ENCODE data around the gene BCL11B.

The BCL11B gene

DNA sequence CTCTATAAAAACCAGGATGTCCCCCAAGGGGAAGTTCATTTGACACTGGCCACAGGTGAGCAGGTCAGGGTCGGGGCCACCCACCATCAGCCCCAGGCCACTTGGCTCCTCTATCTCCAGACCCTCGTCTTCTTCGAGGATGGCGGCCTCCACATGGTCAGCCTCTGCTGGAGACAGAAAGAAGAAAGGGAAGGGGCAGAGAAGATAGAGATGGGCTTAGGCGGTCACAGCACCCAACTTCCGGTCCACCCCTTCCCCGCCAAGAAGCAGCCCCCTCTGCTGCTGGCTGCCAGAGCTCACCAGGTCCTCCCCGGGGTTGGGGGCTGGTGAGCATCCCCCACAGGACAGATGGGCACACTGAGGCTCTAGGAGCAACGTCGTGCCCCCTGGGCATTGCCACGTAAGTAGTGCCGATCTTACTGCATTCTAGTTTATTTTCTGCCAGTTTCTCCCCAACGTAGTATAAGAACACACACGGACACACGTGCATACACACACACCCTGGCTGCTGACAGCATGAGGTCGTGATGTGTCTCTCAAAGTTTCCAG is 14.2 kb downstream of the BCL11B start:
- no peak for DNase-seq (ENCODE audit: low read depth)

DNA sequence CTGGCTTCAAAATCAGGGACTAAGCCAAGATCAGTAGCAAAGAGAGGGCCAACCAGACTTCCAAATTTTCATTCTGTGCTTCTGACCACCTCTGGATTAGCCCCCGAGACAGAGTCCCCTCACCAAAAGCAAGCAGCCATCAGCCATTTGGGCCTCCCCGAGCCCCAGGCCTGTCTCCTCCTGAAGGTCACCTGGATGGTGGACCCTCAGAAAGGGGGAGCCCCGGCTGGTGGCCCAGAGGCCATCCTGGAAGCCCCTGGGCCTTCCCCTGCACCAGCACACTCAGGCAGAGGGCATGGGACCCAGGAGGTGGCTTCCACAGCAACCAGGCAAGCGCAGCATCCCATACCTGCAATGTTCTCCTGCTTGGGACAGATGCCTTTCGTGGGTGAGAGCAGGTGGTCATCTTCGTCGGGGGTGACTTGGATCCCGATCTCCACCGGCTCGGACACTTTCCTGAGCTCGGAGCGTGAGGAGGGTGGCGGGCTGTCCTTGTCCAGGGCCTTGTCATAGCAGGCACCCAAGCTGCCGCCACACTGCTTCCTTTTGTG is 14.8 kb downstream of the BCL11B start:
- no peak overlapping the region for H3K4me3 ChIP-seq (ENCODE audit: low read depth, low read length)
- no peak for DNase-seq (ENCODE audit: low read depth)

More for the DNA sequence above, 14.2 kb downstream of the BCL11B start:
- H3K4me3 ChIP-seq (ENCODE audit: low read depth, low read length): no peak overlapping the region

DNA sequence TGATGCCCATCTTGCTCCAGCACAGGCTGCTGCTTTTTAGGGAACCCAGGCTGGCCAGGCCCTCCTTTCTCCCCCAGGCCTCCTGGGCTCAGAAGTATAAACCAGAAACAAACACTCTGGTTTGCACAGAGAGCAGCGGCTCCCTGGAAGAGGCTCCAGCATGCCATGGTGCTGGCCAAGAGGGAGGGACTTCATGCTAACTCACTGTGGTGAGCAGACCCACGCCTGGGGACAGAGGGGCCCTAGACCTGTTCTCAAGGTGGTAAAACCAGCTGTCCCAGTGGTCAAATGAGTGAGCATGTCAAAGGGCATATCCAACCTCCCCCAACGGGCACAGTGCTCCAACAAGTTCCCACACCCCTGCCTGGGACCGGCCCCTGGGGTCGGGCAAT is 15.5 kb downstream of the BCL11B start:
- DNase-seq (ENCODE audit: low read depth): no peak
- H3K4me3 ChIP-seq (ENCODE audit: low read depth, low read length): no peak overlapping the region

GRCh38 chr14:99255621-99256482 is 16.1 kb downstream of the BCL11B start:
- no peak for DNase-seq (ENCODE audit: low read depth)

DNA sequence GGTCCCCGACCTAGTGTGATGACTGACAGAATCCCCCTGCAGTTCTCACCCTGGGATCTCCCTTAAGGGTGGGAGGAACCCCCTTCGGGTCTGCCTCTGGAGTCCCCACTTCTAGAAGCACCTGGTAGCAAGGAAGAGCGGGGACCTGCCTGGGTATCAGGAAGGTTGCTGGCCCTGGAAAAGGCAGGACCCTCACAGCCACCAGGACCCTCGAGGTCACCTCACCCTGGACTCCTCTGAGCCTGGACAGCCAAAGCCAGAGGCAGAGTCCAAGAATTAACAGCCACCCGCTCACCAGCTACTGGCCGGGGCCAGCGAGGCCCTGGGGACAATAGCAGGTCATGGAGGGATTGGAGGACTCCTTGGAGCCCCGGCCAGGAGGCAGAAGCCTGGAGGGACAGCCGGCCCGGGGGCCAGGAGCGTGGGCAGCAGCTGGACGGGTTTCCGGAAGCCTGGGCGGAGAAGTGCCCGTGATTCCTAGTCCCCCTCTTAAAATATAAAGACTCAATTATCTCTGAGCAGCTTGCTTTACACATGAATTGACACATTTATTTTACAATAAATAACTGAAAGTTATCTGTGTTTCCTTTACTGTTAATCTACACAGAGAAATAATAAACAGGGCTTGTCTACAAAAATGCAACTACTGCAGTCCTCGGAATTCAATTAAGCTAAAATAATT is 17.5 kb downstream of the BCL11B start:
- H3K4me3 ChIP-seq (ENCODE audit: low read depth, low read length): no peak overlapping the region
- DNase-seq (ENCODE audit: low read depth): no peak

More at GRCh38 chr14:99255621-99256482, 16.1 kb downstream of the BCL11B start:
- H3K4me3 ChIP-seq (ENCODE audit: low read depth, low read length): no peak overlapping the region

GRCh38 chr14:99253890-99254289 is 18.1 kb downstream of the BCL11B start:
- DNase-seq (ENCODE audit: low read depth): no peak
- H3K4me3 ChIP-seq (ENCODE audit: low read depth, low read length): no peak overlapping the region

- DNase-seq (ENCODE audit: low read depth): no peak
- no peak overlapping the region for H3K4me3 ChIP-seq (ENCODE audit: low read depth, low read length)
Measured at GRCh38 chr14:99252940-99253868, 18.8 kb downstream of the BCL11B start.

DNA sequence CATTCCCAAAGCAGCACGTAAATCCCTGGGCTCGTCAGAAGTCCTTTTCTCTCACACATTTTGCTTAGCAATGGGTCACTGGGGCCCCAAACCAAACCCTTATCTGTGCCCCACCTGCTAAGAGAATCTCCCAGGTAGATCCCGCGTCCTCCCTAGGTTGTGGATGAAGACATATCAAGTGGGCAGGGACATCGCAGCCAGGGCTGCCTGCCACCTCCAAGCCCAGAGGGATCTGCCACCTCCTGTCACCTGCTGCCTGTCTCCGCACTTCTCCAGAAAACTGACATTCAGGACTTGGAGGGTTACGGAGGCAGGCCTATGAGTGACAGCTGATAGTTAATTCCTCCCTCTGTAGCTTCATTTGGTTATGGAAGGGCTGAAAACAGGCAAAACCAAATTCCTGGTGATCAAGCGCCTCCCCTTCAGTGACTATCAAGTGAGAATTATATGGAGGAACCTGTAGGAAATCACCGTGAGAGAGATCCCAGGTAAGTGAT is 19.5 kb downstream of the BCL11B start:
- no peak overlapping the region for H3K4me3 ChIP-seq (ENCODE audit: low read depth, low read length)
- no peak for DNase-seq (ENCODE audit: low read depth)

DNA sequence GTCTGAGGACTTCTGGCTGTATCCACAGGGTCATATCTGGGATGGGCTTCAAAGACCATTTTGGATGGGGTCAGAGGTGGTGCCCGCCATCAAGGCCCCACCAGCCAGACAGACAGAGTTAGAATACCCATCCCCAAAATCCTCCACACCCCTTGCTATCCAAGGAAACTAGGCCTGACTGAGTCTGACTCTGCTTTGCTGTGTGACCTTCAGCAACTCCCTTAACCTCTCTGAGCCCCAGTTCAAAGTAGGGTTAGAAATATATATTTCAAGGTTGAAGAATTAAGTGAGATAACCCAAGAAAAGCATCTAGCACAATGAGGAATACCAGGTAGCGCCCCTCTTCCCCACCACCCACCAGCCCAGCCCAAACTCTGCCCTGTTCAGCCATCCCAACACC is 20.3 kb downstream of the BCL11B start:
- H3K4me3 ChIP-seq (ENCODE audit: low read depth, low read length): no peak overlapping the region
- no peak for DNase-seq (ENCODE audit: low read depth)

GRCh38 chr14:99250636-99251208 is 21.3 kb downstream of the BCL11B start:
- DNase-seq (ENCODE audit: low read depth): no peak
- no peak overlapping the region for H3K4me3 ChIP-seq (ENCODE audit: low read depth, low read length)

- DNase-seq (ENCODE audit: low read depth): no peak
- no peak overlapping the region for H3K4me3 ChIP-seq (ENCODE audit: low read depth, low read length)
Measured at GRCh38 chr14:99249389-99249788, 22.6 kb downstream of the BCL11B start.

DNA sequence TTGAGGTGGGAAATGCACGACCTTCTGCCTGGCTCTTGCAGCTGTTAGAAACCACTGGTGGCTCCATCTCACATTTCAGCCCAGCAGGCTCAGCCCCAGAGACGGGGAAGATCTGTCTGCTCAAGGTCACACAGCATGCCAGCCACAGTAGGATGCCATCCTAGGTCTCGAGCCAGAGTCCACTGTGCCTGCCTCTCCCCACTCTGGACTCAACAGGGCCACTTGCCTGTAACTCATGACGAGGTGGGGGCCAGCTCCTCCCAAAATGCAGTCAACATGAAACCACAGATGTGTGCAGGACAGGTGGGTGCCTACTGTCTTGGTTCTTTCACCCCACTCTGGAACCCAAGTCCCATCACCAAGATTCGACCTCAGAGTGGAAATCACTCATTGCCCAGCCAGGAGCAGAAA is 23.2 kb downstream of the BCL11B start:
- no peak for DNase-seq (ENCODE audit: low read depth)
- H3K4me3 ChIP-seq (ENCODE audit: low read depth, low read length): no peak overlapping the region

DNA sequence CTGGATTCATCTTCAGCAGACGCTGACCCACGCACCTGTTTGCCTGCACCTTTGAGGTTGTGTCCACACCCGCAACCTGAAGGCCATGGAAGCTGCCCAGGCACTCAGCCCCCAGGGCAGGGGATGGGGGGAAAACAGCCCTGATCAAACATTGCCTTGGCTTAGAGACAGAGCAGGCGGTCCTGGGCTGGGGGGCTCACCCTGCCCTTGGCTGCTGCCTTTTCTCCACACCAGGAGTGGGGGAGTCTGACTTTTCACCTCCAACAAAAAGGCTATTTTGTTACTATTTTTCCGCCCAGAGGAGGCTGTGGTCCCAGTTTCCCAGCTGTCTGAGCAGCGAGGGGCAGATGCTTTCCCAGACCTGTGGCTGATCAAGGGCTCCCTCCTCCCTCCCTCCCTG is 24.2 kb downstream of the BCL11B start:
- DNase-seq (ENCODE audit: low read depth): no peak
- no peak overlapping the region for H3K4me3 ChIP-seq (ENCODE audit: low read depth, low read length)

DNA sequence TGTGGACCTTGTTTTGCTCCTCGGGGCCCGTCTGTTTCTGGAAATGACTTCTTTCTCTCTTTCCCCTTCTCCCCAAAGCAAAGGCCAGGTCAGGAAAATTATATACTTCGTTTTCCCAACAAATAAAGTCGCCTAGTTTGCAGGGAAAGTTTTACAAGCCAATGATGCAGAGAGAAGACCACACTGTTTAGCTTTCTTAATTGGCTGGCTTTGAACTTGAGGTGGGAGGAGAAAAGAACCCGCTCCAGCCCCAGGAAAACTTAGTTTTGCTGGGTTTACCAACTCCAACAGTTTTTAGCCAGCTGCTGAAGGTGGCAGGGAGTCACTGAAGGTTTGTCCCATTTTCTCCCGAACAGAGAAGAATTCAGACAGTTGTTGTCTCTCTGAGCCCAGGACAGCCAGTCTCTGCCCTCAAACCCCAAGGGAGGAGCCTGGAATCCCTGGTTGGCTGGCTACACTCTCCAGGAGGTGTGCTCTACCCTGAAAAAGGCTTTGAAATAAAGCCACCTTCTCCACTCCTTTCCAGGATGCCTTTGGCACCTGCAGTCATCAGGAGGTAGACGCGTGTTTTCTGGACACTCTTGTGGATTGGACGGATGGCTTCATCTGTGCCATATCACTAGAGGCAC is 24.8 kb downstream of the BCL11B start:
- H3K4me3 ChIP-seq (ENCODE audit: low read depth, low read length): no peak overlapping the region
- DNase-seq (ENCODE audit: low read depth): no peak

- DNase-seq (ENCODE audit: low read depth): no peak
- H3K4me3 ChIP-seq (ENCODE audit: low read depth, low read length): peak overlapping the region; percentile 39
Measured at GRCh38 chr14:99246536-99247097, 25.4 kb downstream of the BCL11B start.

- peak overlapping the region; percentile 39 for H3K4me3 ChIP-seq (ENCODE audit: low read depth, low read length)
Measured at GRCh38 chr14:99245564-99246511, 26.2 kb downstream of the BCL11B start.

More at GRCh38 chr14:99245564-99246511, 26.2 kb downstream of the BCL11B start:
- DNase-seq (ENCODE audit: low read depth): no peak

All from skeletal muscle cell (primary cell).